HL-60/S4 treated with phorbol 12-myristate 13-acetate at 8.2 ng/mL for 4 days and 3 days (cell line): ENCODE results near the gene EML4.
"Not testable (repeated sequence)": the region's sequence is repeated elsewhere in the genome, so short reads cannot be mapped to it uniquely, and the experiment has no call there.

Source experiments
- in situ Hi-C: fragments of 300-500 bp; cut with MboI; formaldehyde crosslinking; loops from 2 replicates; pipeline ENCODE4 v1.15.0; 2022; ENCODE audit warnings: low sequenced_read_pairs

The EML4 gene, protein sequence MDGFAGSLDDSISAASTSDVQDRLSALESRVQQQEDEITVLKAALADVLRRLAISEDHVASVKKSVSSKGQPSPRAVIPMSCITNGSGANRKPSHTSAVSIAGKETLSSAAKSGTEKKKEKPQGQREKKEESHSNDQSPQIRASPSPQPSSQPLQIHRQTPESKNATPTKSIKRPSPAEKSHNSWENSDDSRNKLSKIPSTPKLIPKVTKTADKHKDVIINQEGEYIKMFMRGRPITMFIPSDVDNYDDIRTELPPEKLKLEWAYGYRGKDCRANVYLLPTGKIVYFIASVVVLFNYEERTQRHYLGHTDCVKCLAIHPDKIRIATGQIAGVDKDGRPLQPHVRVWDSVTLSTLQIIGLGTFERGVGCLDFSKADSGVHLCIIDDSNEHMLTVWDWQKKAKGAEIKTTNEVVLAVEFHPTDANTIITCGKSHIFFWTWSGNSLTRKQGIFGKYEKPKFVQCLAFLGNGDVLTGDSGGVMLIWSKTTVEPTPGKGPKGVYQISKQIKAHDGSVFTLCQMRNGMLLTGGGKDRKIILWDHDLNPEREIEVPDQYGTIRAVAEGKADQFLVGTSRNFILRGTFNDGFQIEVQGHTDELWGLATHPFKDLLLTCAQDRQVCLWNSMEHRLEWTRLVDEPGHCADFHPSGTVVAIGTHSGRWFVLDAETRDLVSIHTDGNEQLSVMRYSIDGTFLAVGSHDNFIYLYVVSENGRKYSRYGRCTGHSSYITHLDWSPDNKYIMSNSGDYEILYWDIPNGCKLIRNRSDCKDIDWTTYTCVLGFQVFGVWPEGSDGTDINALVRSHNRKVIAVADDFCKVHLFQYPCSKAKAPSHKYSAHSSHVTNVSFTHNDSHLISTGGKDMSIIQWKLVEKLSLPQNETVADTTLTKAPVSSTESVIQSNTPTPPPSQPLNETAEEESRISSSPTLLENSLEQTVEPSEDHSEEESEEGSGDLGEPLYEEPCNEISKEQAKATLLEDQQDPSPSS

GRCh38 chr2:42169100-42169873 is at the start of gene EML4:
EML4 (plus strand) TSS chr2:42169353; CDS start chr2:42169612, 259 bp downstream.
- in situ Hi-C loops: no loop called here

- in situ Hi-C loops: no loop called here
Measured at GRCh38 chr2:42123426-42123825, 45.7 kb upstream of the EML4 start.

DNA sequence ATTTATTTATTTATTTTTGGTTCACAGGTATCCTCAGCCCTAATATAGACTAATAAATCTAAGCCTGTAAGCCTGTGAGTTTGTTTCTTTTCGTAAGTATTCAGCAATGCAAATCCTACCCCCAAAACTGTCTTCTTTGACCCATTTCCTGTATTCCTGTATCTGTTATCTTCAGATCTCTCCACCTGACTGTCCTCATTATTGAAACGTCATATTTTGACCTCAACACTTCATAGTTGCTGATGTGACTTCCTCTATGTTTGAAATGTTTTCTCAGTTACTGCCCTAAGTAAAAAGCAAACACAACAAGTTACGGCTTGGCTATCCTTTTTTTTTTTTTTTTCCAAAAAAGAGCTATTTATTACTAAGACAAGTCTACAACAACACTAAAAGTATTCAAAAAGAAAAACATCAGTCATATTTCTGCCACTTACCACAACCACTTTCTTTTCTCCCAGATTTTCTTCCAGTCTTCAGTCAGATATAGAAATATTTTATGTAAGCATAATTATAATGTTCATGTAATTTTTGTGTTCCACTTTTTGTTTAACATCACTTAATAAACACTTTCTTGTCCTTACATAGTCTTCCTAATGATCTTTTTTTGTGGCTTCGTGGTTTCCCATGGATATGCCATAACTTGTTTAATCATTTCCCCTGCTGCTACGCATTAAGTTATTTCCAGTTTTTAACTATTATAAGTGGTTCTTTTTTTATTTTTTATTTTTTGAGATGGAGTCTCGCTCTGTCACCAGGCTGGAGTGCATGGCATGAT is 45.0 kb upstream of the EML4 start:
- in situ Hi-C loops: no loop called here

DNA sequence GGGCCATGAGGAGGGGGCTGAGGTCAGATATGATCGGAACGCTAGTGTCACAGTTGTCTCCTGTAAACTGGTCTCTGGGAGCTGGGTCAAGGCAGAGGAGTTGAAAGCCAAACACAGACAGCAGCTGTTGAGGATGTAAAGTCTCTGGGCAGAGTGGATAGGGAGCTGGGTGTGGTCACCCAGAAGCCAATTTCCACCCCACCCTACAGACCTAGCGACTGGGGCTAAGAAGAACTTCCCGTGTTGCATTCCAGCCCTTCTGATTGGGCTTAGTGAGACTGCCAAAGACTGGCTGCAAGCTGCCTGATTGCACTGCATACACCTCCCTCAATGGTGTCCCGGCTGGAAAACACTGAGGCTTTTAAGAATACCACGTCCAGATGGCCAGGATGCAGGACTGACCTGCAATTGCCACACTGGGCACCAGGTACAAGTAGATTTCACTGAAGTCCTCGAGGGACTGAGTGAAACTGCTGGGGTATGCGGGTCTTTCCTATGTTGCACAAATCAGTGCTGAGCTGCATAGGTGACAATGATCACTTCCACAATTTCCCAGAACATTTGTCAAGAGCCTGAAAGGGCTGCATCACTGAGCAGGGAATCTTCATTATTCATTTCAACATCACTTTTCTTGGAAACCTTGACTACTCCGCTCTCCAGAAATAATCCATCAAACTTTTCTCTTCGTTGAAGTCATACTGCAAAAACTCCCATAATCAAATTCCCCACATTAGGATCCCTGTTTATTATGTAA is 43.1 kb upstream of the EML4 start:
- in situ Hi-C loops: no loop called here

DNA sequence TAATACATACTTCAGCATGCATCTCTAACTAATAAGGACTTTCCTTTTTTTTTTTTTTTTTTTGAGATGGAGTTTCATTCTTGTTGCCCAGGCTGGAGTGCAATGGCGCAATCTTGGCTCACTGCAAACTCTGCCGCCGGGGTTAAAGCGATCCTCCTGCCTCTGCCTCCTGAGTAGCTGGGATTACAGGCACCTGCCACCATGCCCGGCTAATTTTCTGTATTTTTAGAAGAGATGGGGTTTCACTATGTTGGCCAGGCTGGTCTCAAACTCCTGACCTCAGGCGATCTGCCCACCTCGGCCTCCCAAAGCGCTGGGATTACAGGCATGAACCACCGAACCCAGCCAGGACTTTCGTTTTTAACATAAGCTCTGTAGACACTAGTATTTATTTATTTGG is 42.3 kb upstream of the EML4 start:
- in situ Hi-C loops: not testable (repeated sequence)

- in situ Hi-C loops: no loop called here
Measured at GRCh38 chr2:42127425-42128424, 41.4 kb upstream of the EML4 start.

DNA sequence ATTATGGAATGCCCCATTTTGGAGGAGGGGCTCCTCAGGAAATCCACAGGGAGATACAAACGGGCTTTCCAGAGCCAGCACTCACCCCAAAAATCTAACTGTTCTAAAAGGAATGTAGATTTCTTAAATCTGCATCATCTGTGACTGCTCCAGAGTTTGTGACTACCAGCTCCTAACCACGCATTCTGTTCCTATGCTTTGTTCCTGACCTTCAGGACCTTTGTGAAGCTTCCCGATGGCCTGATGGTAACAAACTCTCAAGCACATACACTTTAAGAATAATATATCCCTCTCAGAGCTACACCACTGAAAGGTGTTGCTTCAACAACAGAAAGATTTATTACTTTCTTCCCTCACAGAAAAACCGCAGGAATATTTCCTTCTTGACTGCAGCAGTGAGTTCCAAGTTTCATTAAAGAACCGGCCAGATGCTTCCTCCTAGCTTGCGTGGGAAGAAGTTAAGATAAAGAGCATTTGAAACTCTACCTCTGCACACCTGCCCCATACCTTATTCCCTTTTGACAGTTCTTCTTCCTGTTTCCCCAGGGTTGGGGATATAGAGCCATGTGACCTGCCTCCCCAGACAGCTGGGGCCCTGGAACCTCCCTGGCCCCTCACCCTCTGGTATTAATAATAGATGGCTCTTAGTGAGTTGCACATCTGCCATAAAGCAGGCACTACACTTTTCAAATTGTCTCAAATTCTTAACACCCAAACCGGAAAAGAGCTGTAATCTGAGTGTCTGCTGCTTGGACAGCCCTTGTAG is 40.2 kb upstream of the EML4 start:
- in situ Hi-C loops: no loop called here

DNA sequence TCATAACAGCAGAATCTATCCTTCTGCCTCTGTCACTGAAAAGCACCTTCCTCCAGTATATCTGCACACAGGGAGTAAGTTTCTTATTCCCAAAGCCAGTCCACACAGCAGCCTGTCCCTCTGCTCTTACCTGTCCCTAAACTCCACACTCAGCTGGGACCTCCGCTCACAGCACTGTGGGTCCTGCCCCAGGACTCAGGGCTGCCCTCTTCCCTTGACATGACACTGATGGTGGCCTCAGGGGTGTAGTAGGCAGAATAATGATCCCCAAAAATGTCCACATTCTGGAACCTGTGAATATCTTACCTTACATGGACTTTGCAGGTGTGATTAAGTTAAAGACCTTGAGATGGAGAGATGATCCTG is 39.7 kb upstream of the EML4 start:
- in situ Hi-C loops: no loop called here

GRCh38 chr2:42129947-42130346 is 39.2 kb upstream of the EML4 start:
- in situ Hi-C loops: no loop called here

DNA sequence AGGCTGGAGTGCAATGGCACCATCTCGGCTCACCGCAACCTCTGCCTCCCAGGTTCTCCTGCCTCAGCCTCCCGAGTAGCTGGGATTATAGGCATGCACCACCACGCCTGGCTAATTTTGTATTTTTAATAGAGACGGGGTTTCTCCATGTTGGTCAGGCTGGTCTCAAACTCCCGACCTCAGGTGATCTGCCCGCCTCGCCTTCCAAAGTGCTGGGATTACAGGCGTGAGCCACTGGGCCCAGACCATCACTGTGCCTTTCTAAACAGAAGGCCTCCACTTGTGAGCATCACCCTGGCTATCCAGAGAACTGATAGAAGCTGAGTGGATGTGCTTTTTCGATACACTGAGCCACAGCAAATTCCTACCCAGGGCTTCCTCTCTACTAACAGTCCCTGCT is 38.3 kb upstream of the EML4 start:
- in situ Hi-C loops: not testable (repeated sequence)

- in situ Hi-C loops: no loop called here
Measured at GRCh38 chr2:42132191-42132965, 36.8 kb upstream of the EML4 start.

DNA sequence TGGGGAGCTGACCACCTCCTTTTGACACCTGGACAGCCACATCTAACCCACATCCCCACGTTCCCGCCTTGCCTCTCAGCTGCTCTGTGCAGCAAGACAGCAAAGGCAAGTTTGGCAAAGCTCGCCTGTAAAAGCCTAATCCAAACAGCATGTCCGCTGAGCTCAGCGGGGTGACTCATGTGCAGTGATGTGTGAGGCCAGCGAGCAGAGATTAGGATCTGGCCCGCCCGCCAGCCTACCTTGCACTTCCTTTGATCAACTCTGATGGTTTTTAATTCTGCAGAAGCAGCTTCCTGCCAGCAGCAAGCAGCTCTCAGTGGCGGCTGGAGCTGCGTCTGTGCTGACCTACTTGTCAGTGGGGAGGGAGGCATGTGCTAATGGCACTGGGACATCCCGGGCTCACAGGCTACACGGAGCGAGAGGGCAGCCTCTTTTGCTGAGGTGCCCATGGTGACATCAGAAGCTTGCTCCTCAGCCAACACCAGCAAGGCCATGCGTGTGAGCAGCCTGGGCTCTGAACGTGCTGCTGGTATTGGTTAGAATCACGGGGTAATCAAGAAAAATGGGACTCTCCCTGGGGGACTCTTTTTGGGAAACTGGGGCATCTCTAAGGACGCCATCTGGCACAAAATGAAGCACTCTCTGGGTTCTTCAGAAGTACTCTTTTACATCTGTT is 36.0 kb upstream of the EML4 start:
- in situ Hi-C loops: no loop called here

DNA sequence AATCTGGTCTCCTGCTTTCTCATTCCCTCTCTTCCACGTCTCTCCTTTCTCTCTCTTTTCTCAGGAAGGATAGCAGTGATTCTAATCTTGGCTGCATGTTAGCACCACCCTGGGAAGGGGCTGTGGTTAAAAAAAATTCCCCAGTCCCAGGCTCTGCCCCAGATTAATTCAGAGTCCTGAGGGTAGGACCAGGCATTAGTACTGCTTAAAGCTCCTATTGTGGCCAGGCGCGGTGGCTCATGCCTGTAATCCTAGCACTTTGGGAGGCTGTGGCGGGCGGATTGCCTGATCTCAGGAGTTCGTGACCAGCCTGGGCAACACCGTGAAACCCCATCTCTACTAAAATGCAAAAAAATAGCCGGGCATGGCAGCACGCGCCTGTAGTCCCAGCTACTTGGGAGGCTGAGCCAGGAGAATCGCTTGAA is 35.4 kb upstream of the EML4 start:
- in situ Hi-C loops: no loop called here

DNA sequence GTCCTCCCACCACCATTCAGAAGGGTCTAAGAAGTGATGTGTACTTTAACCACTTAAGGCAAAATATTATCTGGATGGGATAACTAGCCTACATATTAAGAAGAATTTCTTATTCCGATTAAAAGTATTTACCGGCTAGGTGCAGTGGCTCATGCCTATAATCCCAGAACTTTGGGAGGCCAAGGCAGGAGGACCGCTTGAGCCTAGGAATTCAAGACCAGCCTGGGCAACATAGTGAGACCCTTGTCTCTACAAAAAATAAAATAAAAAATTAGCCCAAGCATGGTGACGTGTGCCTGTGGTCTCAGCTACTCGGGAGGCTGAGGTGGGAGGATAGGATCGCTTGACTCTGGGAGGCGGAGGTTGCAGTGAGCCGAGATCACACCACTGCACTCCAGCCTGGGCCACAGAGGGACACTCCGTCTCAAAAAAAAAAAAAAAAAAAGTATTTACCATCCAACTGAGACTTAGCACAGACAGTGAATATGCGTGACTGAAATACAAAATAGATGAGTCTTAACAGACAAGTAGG is 34.7 kb upstream of the EML4 start:
- in situ Hi-C loops: not testable (repeated sequence)

- in situ Hi-C loops: no loop called here
Measured at GRCh38 chr2:42135381-42136312, 33.5 kb upstream of the EML4 start.
